ENCODE measurements around the gene OPN1MW3.
"Not testable (repeated sequence)": the region's sequence is repeated elsewhere in the genome, so short reads cannot be mapped to it uniquely, and the experiment has no call there.

OPN1MW3 gene

GRCh38 chrX:154300816-154301215, 43.4 kb downstream of the OPN1MW3 start:
- Histone ChIP-seq H3K4me3 (ENCODE audit: low read depth, low read length, poor library complexity, severe bottlenecking) (no peak overlapping the region), H3K9ac (ENCODE audit: low read length) (no peak overlapping the region), H4K20me1 (ENCODE audit: insufficient read depth, low read length) (no peaks in the 10 kb centered on the region), H3K9me2 (ENCODE audit: low read depth, low read length) (no peaks in the 10 kb centered on the region), H3K4me2 (ENCODE audit: low read length) (no peak overlapping the region), H3F3A (ENCODE audit: insufficient read depth, low read length) (no peaks in the 10 kb centered on the region), H3K79me2 (ENCODE audit: insufficient read depth, low read length) (no peaks in the 10 kb centered on the region), H3K4me1 (ENCODE audit: insufficient read depth, low read length, severe bottlenecking) (no peaks in the 10 kb centered on the region), H3K9me3 (ENCODE audit: low read length) (no peaks in the 10 kb centered on the region), H2AFZ (ENCODE audit: low read length) (no peak overlapping the region), H3K36me3 (ENCODE audit: insufficient read depth, low read length) (no peaks in the 10 kb centered on the region), H3K27ac (ENCODE audit: low read depth, low read length, poor library complexity, severe bottlenecking) (no peak overlapping the region), H3K27me3 (ENCODE audit: insufficient read depth, low read length) (no peaks in the 10 kb centered on the region)
- no peak for TF ChIP-seq CTCF (IDR thresholded peaks at IDR 0.05; ENCODE audit: low read length)
- no peak for TF ChIP-seq EZH2 (IDR thresholded peaks at IDR 0.05; ENCODE audit: borderline replicate concordance, low read length)

- not testable (repeated sequence) for H4K20me1 ChIP-seq (ENCODE audit: insufficient read depth, low read length); H3K4me1 ChIP-seq (ENCODE audit: insufficient read depth, low read length, severe bottlenecking); H3K27me3 ChIP-seq (ENCODE audit: insufficient read depth, low read length); H3K4me3 ChIP-seq (ENCODE audit: low read depth, low read length, poor library complexity, severe bottlenecking); H3K36me3 ChIP-seq (ENCODE audit: insufficient read depth, low read length); H3K27ac ChIP-seq (ENCODE audit: low read depth, low read length, poor library complexity, severe bottlenecking); H2AFZ ChIP-seq (ENCODE audit: low read length); H3K79me2 ChIP-seq (ENCODE audit: insufficient read depth, low read length); H3K9me2 ChIP-seq (ENCODE audit: low read depth, low read length); H3F3A ChIP-seq (ENCODE audit: insufficient read depth, low read length); H3K9me3 ChIP-seq (ENCODE audit: low read length); H3K9ac ChIP-seq (ENCODE audit: low read length); H3K4me2 ChIP-seq (ENCODE audit: low read length)
These were observed 45.6 kb downstream of the OPN1MW3 start for GRCh38 chrX:154302998-154303397.

GRCh38 chrX:154303476-154303875, 46.1 kb downstream of the OPN1MW3 start:
- Histone ChIP-seq H3K4me3 (ENCODE audit: low read depth, low read length, poor library complexity, severe bottlenecking) (no peak overlapping the region), H3K27me3 (ENCODE audit: insufficient read depth, low read length) (no peaks in the 10 kb centered on the region), H3K36me3 (ENCODE audit: insufficient read depth, low read length) (no peaks in the 10 kb centered on the region), H3K27ac (ENCODE audit: low read depth, low read length, poor library complexity, severe bottlenecking) (no peak overlapping the region), H3K4me2 (ENCODE audit: low read length) (no peak overlapping the region), H3K79me2 (ENCODE audit: insufficient read depth, low read length) (no peaks in the 10 kb centered on the region), H3F3A (ENCODE audit: insufficient read depth, low read length) (no peaks in the 10 kb centered on the region), H3K9ac (ENCODE audit: low read length) (no peak overlapping the region), H2AFZ (ENCODE audit: low read length) (no peak overlapping the region), H3K4me1 (ENCODE audit: insufficient read depth, low read length, severe bottlenecking) (no peaks in the 10 kb centered on the region), H3K9me2 (ENCODE audit: low read depth, low read length) (no peaks in the 10 kb centered on the region), H4K20me1 (ENCODE audit: insufficient read depth, low read length) (no peaks in the 10 kb centered on the region), H3K9me3 (ENCODE audit: low read length) (no peaks in the 10 kb centered on the region)
- TF ChIP-seq EZH2 (IDR thresholded peaks at IDR 0.05; ENCODE audit: borderline replicate concordance, low read length) = no peak
- TF ChIP-seq CTCF (IDR thresholded peaks at IDR 0.05; ENCODE audit: low read length) = no peak

GRCh38 chrX:154304846-154305245, 47.5 kb downstream of the OPN1MW3 start:
- Histone ChIP-seq H3K79me2 (ENCODE audit: insufficient read depth, low read length) (no peaks in the 10 kb centered on the region), H2AFZ (ENCODE audit: low read length) (no peak overlapping the region), H3K27ac (ENCODE audit: low read depth, low read length, poor library complexity, severe bottlenecking) (no peak overlapping the region), H3K9ac (ENCODE audit: low read length) (no peak overlapping the region), H3K4me3 (ENCODE audit: low read depth, low read length, poor library complexity, severe bottlenecking) (no peak overlapping the region), H3K4me1 (ENCODE audit: insufficient read depth, low read length, severe bottlenecking) (no peaks in the 10 kb centered on the region), H3K9me3 (ENCODE audit: low read length) (no peaks in the 10 kb centered on the region), H3K4me2 (ENCODE audit: low read length) (no peak overlapping the region), H3K36me3 (ENCODE audit: insufficient read depth, low read length) (no peaks in the 10 kb centered on the region), H3F3A (ENCODE audit: insufficient read depth, low read length) (no peaks in the 10 kb centered on the region), H3K9me2 (ENCODE audit: low read depth, low read length) (no peaks in the 10 kb centered on the region), H4K20me1 (ENCODE audit: insufficient read depth, low read length) (no peaks in the 10 kb centered on the region), H3K27me3 (ENCODE audit: insufficient read depth, low read length) (no peaks in the 10 kb centered on the region)
- TF ChIP-seq EZH2 (IDR thresholded peaks at IDR 0.05; ENCODE audit: borderline replicate concordance, low read length) (no peak), CTCF (IDR thresholded peaks at IDR 0.05; ENCODE audit: low read length) (no peak)
